Smooth muscle cell (in vitro differentiated cells): Measurements from ENCODE around the gene FBXO40. TPM values are rescaled to one million over a fixed set of nuclear protein-coding genes. Genes with fewer than 3 reads are reported as not detected.
"Not testable (repeated sequence)": the region's sequence is repeated elsewhere in the genome, so short reads cannot be mapped to it uniquely, and the experiment has no call there.

Source experiments
- DNase-seq: peaks from one replicate; lab custom pipeline; 2025; ENCODE audit not compliant: unreplicated experiment; lab: John Stamatoyannopoulos, UW
- H2AFZ ChIP-seq: fragments of 200-600 bp; sonication (generic); 2 replicates; pipeline ENCODE4 v1.6.0; 2016; ENCODE audit warnings: antibody characterized with exemption, low read depth, mild to moderate bottlenecking
- H3F3A ChIP-seq: fragments of 200-600 bp; sonication (generic); 2 replicates; pipeline ENCODE4 v1.6.0; 2017; ENCODE audit warnings: antibody characterized with exemption, low read depth
- H3K27ac ChIP-seq: fragments of 200-600 bp; sonication (generic); 2 replicates; pipeline ENCODE4 v1.5.1; 2016; ENCODE audit warnings: low read depth, mild to moderate bottlenecking
- H3K27me3 ChIP-seq: fragments of 200-600 bp; sonication (generic); 2 replicates; pipeline ENCODE4 v1.6.1; 2016; ENCODE audit warnings: low read depth, mild to moderate bottlenecking
- H3K36me3 ChIP-seq: fragments of 200-600 bp; sonication (generic); 2 replicates; pipeline ENCODE4 v1.5.1; 2016; ENCODE audit warnings: low read depth
- H3K4me1 ChIP-seq: fragments of 200-600 bp; sonication (generic); 2 replicates; pipeline ENCODE4 v1.5.1; 2016; ENCODE audit warnings: low read depth
- H3K4me2 ChIP-seq: fragments of 200-600 bp; sonication (generic); 2 replicates; pipeline ENCODE4 v1.6.0; 2016; ENCODE audit warnings: mild to moderate bottlenecking
- H3K4me3 ChIP-seq: fragments of 200-600 bp; sonication (generic); 2 replicates; pipeline ENCODE4 v1.5.1; 2016; ENCODE audit warnings: mild to moderate bottlenecking
- H3K79me2 ChIP-seq: fragments of 200-600 bp; sonication (generic); 2 replicates; pipeline ENCODE4 v1.6.0; 2016; ENCODE audit warnings: low read depth, mild to moderate bottlenecking
- H3K9ac ChIP-seq: fragments of 200-600 bp; sonication (generic); 2 replicates; pipeline ENCODE4 v1.6.0; 2016; ENCODE audit warnings: low read depth
- H3K9me3 ChIP-seq: fragments of 200-600 bp; sonication (generic); replicated peaks from 2 replicates; pipeline ENCODE4 v1.5.1; 2016; ENCODE audit warnings: low read depth
- H4K20me1 ChIP-seq: fragments of 200-600 bp; sonication (generic); 2 replicates; pipeline ENCODE4 v1.6.0; 2016; ENCODE audit warnings: low read depth
- WGBS: methylation state at CpG from one replicate; pipeline ENCODE4 v1.1.7; 2016; ENCODE audit warnings: low lambda C conversion rate; 5-methylcytosine and 5-hydroxymethylcytosine counted together
- polyA plus RNA-seq: library from polyadenylated mRNA; unstranded; fragments of >200 nt; fragmentation: Nextera tagmentation; extraction: Ambion mirVana; gene quantifications from 2 replicates; pipeline ENCODE4 v1.2.1, GENCODE V29; 2016
- total RNA-seq: library from RNA; depleted of rRNA; stranded (reverse); fragments of >200 nt; gene quantifications from 2 replicates; pipeline ENCODE4 v1.2.3, GENCODE V29; 2014
- TF ChIP-seq, protein P1 (sequence below): fragments of 200-600 bp; sonication (generic); IDR thresholded peaks from 2 replicates; pipeline ENCODE4 v1.5.1; 2017; ENCODE audit warnings: borderline replicate concordance, mild to moderate bottlenecking, antibody characterized with exemption; ENCODE audit not compliant: insufficient read depth, poor library complexity, severe bottlenecking

Gene FBXO40
- total and polyA plus RNA-seq, 2 experiments from 2014 or later, result not detected

DNA sequence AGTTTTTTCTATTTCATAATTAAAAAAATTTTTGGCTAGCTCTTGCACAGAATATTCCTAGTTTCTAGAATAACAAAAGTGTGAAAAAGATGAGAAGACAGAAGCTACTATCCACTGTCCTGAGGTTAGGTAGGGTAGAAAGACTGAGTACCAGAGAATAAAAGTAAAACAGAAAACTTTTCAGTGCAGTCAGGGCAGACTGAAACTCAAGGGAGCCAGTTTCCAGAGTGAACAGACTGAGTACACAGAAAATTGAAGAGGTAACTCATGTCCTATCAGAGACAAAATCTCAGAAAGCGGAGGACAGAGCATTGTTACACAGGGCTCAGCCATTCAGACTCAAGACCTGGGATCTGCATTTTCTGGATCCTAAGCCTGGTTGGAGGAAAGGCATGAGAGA is 8.8 kb upstream of the FBXO40 start:
- no peaks in the 10 kb centered on the region for H4K20me1 ChIP-seq
- no peaks in the 10 kb centered on the region for H3K4me1 ChIP-seq
- 76% methylated on average over 1 of the region's 1 CpG for WGBS
- H3K4me3 ChIP-seq, result no peak overlapping the region
- no peak overlapping the region for H3K27ac ChIP-seq
- no peak overlapping the region for H2AFZ ChIP-seq
- no peaks in the 10 kb centered on the region for H3F3A ChIP-seq
- TF ChIP-seq, protein P1, sequence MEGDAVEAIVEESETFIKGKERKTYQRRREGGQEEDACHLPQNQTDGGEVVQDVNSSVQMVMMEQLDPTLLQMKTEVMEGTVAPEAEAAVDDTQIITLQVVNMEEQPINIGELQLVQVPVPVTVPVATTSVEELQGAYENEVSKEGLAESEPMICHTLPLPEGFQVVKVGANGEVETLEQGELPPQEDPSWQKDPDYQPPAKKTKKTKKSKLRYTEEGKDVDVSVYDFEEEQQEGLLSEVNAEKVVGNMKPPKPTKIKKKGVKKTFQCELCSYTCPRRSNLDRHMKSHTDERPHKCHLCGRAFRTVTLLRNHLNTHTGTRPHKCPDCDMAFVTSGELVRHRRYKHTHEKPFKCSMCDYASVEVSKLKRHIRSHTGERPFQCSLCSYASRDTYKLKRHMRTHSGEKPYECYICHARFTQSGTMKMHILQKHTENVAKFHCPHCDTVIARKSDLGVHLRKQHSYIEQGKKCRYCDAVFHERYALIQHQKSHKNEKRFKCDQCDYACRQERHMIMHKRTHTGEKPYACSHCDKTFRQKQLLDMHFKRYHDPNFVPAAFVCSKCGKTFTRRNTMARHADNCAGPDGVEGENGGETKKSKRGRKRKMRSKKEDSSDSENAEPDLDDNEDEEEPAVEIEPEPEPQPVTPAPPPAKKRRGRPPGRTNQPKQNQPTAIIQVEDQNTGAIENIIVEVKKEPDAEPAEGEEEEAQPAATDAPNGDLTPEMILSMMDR, result no peak
- no peak overlapping the region for H3K4me2 ChIP-seq
- H3K79me2 ChIP-seq, result no peaks in the 10 kb centered on the region
- no peaks in the 10 kb centered on the region for H3K36me3 ChIP-seq
- H3K9me3 ChIP-seq, result no peaks in the 10 kb centered on the region
- no peak for DNase-seq
- H3K9ac ChIP-seq, result no peak overlapping the region
- no peaks in the 10 kb centered on the region for H3K27me3 ChIP-seq

DNA sequence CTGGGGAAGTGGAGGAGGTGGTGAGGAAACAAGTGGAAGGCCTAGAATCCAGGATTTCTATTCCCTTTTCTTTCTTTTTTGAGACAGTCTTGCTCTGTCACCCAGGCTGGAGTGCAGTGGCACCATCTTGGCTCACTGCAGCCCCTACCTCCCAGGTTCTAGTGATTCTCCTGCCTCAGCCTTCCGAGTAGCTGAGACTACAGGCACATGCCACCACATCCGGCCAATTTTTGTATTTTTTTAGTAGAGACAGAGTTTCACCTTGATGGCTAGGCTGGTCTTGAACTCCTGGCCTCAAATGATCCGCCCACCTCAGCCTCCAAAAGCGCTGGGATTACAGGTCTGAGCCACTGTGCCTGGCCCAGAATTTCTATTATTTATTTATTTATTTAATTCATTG is 627 bp downstream of the FBXO40 start:
- 93% methylated on average over 4 of the region's 4 CpGs for WGBS
- not testable (repeated sequence) for DNase-seq, H4K20me1 ChIP-seq, H2AFZ ChIP-seq, H3K79me2 ChIP-seq, H3F3A ChIP-seq, H3K27ac ChIP-seq, H3K36me3 ChIP-seq, H3K4me3 ChIP-seq, H3K9me3 ChIP-seq, H3K4me2 ChIP-seq, H3K4me1 ChIP-seq, H3K27me3 ChIP-seq, H3K9ac ChIP-seq

DNA sequence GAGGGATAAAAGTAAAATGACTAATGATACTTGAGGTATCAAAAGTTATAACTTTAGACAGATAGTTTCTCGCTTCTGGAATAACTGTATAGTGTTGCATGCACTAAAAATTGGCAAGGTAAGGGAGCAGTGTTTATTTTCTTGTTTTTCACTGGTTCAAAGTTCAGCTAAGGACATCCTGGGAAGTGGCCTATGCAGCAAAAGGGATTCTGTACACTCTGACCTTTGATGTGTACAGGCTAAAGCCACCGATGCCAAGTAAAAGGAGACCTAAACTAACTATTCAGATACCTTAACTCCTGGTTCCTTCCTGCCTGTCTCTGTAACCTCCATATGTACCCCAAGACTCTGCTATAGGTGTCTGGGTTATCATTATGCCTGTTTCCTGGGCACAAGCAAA is 1.7 kb downstream of the FBXO40 start:
- DNase-seq, result no peak
- H2AFZ ChIP-seq, result no peak overlapping the region
- no peaks in the 10 kb centered on the region for H3K4me1 ChIP-seq
- no peaks in the 10 kb centered on the region for H3K79me2 ChIP-seq
- H3K36me3 ChIP-seq, result no peaks in the 10 kb centered on the region
- no peaks in the 10 kb centered on the region for H3F3A ChIP-seq
- no peak overlapping the region for H3K4me3 ChIP-seq
- no peaks in the 10 kb centered on the region for H4K20me1 ChIP-seq
- no peaks in the 10 kb centered on the region for H3K9me3 ChIP-seq
- WGBS, result 98% methylated on average over 2 of the region's 2 CpGs
- no peak overlapping the region for H3K27ac ChIP-seq
- no peak overlapping the region for H3K4me2 ChIP-seq
- H3K27me3 ChIP-seq, result peaks cover 5% of the 10 kb centered on the region
- no peak overlapping the region for H3K9ac ChIP-seq
- TF ChIP-seq, protein P1, result no peak

DNA sequence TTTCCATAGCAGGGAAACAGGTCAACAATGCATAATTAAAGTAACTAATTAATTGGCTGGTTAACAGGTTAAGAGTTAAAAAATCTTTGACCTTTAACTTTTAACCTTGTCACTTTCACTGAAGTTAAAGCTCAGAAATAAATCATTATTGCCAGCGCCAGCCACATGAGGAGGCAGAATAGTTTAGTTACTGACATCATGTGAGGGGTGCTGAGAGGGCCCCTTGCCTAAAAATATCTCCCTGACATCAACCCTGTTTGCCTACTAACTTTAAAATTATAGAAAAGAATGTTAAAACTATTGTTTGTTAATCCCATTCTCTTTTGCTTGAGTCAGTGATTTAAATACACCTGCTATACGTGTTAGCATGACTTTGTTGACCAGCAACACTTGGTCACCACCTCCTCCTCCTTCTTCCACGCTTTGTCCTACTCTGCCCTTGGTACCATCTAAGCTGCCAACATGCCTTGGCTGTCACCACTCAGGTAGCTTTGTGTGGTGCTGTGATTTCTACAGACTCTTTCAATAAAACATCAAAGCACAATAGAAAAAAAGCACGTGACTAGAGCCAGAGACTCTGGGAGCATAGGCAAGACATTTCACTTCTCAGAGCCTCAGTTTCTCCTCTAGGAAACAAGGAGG is 2.7 kb downstream of the FBXO40 start:
- Histone ChIP-seq H2AFZ (no peak overlapping the region), H3F3A (no peaks in the 10 kb centered on the region), H3K9me3 (no peaks in the 10 kb centered on the region), H3K9ac (no peak overlapping the region), H3K4me3 (no peak overlapping the region), H3K27ac (no peak overlapping the region), H3K4me1 (no peaks in the 10 kb centered on the region), H3K36me3 (no peaks in the 10 kb centered on the region), H3K79me2 (no peaks in the 10 kb centered on the region), H3K4me2 (no peak overlapping the region), H4K20me1 (no peaks in the 10 kb centered on the region), H3K27me3 (peaks cover 5% of the 10 kb centered on the region)
- TF ChIP-seq, protein P1, result no peak
- WGBS, result 89% methylated on average over 4 of the region's 4 CpGs
- DNase-seq, result no peak
